PFSK-1 (cell line): Measurements from ENCODE around the gene MEGF10.

Source experiments
- FOXP2 ChIP-seq: optimal IDR thresholded peaks from 2 replicates; pipeline ENCODE3; 2011; ENCODE audit warnings: borderline replicate concordance, control low read depth, inconsistent platforms; ENCODE audit not compliant: insufficient read depth; ENCODE audit errors: extremely low read length, extremely low read depth
- POLR2AphosphoS5 ChIP-seq: IDR thresholded peaks from 2 replicates; pipeline ENCODE4 v1.6.1; 2012; ENCODE audit warnings: low read depth, mild to moderate bottlenecking, control low read depth, low read length, moderate library complexity
- REST ChIP-seq, 2 experiments: IDR thresholded peaks; 2 replicates each; pipeline versions ENCODE4 v1.6.1 to v1.8.0; 2011 to 2012; ENCODE audit warnings: low read depth in 2 of 2, low read length in 2 of 2, control low read depth in 1 of 2, inconsistent platforms in 1 of 2, mild to moderate bottlenecking in 1 of 2, moderate library complexity in 1 of 2; ENCODE audit not compliant: insufficient read depth in 1 of 2
- SIN3A ChIP-seq: IDR thresholded peaks from 2 replicates; pipeline ENCODE4 v1.6.1; 2012; ENCODE audit warnings: mild to moderate bottlenecking, low read length, moderate library complexity, borderline replicate concordance; ENCODE audit not compliant: insufficient read depth
- TAF1 ChIP-seq: IDR thresholded peaks from 2 replicates; pipeline ENCODE4 v1.6.1; 2012; ENCODE audit warnings: low read length, control low read depth, borderline replicate concordance; ENCODE audit not compliant: insufficient read depth

MEGF10 gene

GRCh38 chr5:127316011-127316410 lies 25.4 kb downstream of the MEGF10 start:
- TF ChIP-seq POLR2AphosphoS5 = no peak
- no peak for TF ChIP-seq TAF1
- no peak for TF ChIP-seq REST (IDR thresholded peaks at IDR 0.05; ENCODE audit: insufficient read depth in 1 of 2, low read depth in 2 of 2, low read length in 2 of 2)
- no peak for TF ChIP-seq SIN3A
- no peak for TF ChIP-seq FOXP2

- no peak for TF ChIP-seq SIN3A
- no peak for TF ChIP-seq REST (IDR thresholded peaks at IDR 0.05; ENCODE audit: insufficient read depth in 1 of 2, low read depth in 2 of 2, low read length in 2 of 2)
- no peak for TF ChIP-seq POLR2AphosphoS5
- no peak for TF ChIP-seq FOXP2
- TF ChIP-seq TAF1 = no peak
Measured at GRCh38 chr5:127320032-127320965, 29.7 kb downstream of the MEGF10 start.

- no peak for TF ChIP-seq SIN3A
- no peak for TF ChIP-seq FOXP2
- no peak for TF ChIP-seq REST (IDR thresholded peaks at IDR 0.05; ENCODE audit: insufficient read depth in 1 of 2, low read depth in 2 of 2, low read length in 2 of 2)
- no peak for TF ChIP-seq POLR2AphosphoS5
Measured at GRCh38 chr5:127321465-127321864, 30.9 kb downstream of the MEGF10 start.

GRCh38 chr5:127322403-127322802 lies 31.8 kb downstream of the MEGF10 start:
- TF ChIP-seq SIN3A (no peak), FOXP2 (no peak), REST (IDR thresholded peaks at IDR 0.05; ENCODE audit: insufficient read depth in 1 of 2, low read depth in 2 of 2, low read length in 2 of 2) (no peak), POLR2AphosphoS5 (no peak), TAF1 (no peak)
